H1 (cell line): ENCODE data around the gene UPB1. TPM values are rescaled to one million over a fixed set of nuclear protein-coding genes. Genes with fewer than 3 reads are reported as not detected.

Experiments used
- ASH2L ChIP-seq: fragments of 200-600, 300-600 bp; sonication (generic); IDR thresholded peaks from one replicate; pipeline ENCODE4 v1.7.1; 2017; ENCODE audit warnings: low read length
- ATF2 ChIP-seq: IDR thresholded peaks from 2 replicates; pipeline ENCODE4 v1.6.1; 2012; ENCODE audit warnings: low read length, inconsistent platforms
- ATF3 ChIP-seq: IDR thresholded peaks from 2 replicates; pipeline ENCODE4 v1.6.1; 2011; ENCODE audit warnings: low read depth, mild to moderate bottlenecking, low read length; ENCODE audit not compliant: insufficient read depth
- CHD7 ChIP-seq: fragments of 300-600 bp; sonication (generic); IDR thresholded peaks from 2 replicates; pipeline ENCODE4 v1.7.1; 2012; ENCODE audit warnings: low read length, moderate library complexity, mild to moderate bottlenecking, inconsistent platforms; ENCODE audit not compliant: insufficient replicate concordance
- CREB1 ChIP-seq: IDR thresholded peaks from 2 replicates; pipeline ENCODE4 v1.6.1; 2012; ENCODE audit warnings: inconsistent platforms
- GABPA ChIP-seq: IDR thresholded peaks from 2 replicates; pipeline ENCODE4 v1.6.1; 2011; ENCODE audit warnings: mild to moderate bottlenecking, low read length, moderate library complexity, borderline replicate concordance; ENCODE audit not compliant: insufficient read depth
- RFX5 ChIP-seq: IDR thresholded peaks from 2 replicates; pipeline ENCODE4 v1.6.1; 2011; ENCODE audit warnings: low read depth, low read length, improper control_type of control experiment, borderline replicate concordance
- SP4 ChIP-seq: IDR thresholded peaks from 2 replicates; pipeline ENCODE4 v1.6.1; 2012; ENCODE audit warnings: low read length, inconsistent platforms
- TCF12 ChIP-seq: IDR thresholded peaks from 2 replicates; pipeline ENCODE4 v1.6.1; 2011; ENCODE audit warnings: low read depth, mild to moderate bottlenecking, low read length
- polyA plus RNA-seq, 7 experiments: library from polyadenylated mRNA; depleted of rRNA in 3 of 7; stranded (reverse) in 5 of 7; unstranded in 2 of 7; fragments of >200 nt in 5 of 7; fragments of 200-250 nt in 2 of 7; gene quantifications; 1 replicate in 5 of 7; 2 replicates in 1 of 7; 4 replicates in 1 of 7; pipeline versions ENCODE4 v1.2.1 to v1.2.3, GENCODE V29; 2011 to 2013; ENCODE audit warnings: missing spikeins in 2 of 7, mixed read lengths in 2 of 7
- total RNA-seq: library from RNA; stranded (reverse); fragmentation: NEBNext Ultra II Directional; extraction: Animal tissue kit (Norgen Biotek cat#: 25700); gene quantifications from 2 replicates; pipeline ENCODE4 v1.2.1, GENCODE V29; 2021

Gene UPB1
- total and polyA plus RNA-seq, 2 of the 8 experiments (the other 6 are each of a cell fraction or from before 2014, with no cell fraction given) = 0.09 TPM; not detected in 1

- TF ChIP-seq CHD7 (no peak), SP4 (no peak), TCF12 (no peak), ATF2 (no peak), ATF3 (no peak), GABPA (no peak), CREB1 (no peak), RFX5 (no peak), ASH2L (no peak)
These were observed 41.3 kb upstream of the UPB1 start (continued) for GRCh38 chr22:24453853-24454252.
